Right lobe of liver (tissue), 6 donors: ENCODE measurements around the gene ILRUN. TPM values are rescaled to one million over a fixed set of nuclear protein-coding genes. Genes with fewer than 3 reads are reported as not detected.
"Not testable (repeated sequence)": the region's sequence is repeated elsewhere in the genome, so short reads cannot be mapped to it uniquely, and the experiment has no call there.

Experiments used
- ATAC-seq, 4 donors: fragments of 200-7000 bp; cut with Tn5 transposase; one replicate each; pipeline ENCODE4 v1.9.1; 2020; ENCODE audit warnings: mild to moderate bottlenecking in 4 of 4, moderate library complexity in 4 of 4
- DNase-seq, 3 donors: peaks; one replicate each; pipeline ENCODE4 v3.0.0-alpha.2; 2020
- H3K27ac ChIP-seq, 3 donors: fragments of 200-600 bp; one replicate each; pipeline ENCODE4 v1.8.0; 2022
- H3K27me3 ChIP-seq, 2 donors: fragments of 200-600 bp; one replicate each; pipeline ENCODE4 v1.8.0; 2022
- H3K36me3 ChIP-seq, 4 donors: fragments of 200-600 bp; sonication (generic) in 1 of 4; one replicate each; pipeline versions ENCODE4 v1.5.1 to v1.8.0; 2017 to 2022; ENCODE audit warnings: control low read depth in 1 of 4
- H3K4me1 ChIP-seq, 4 donors: fragments of 200-600 bp; sonication (generic) in 1 of 4; one replicate each; pipeline versions ENCODE4 v1.5.1 to v1.8.0; 2017 to 2022; ENCODE audit warnings: control low read depth in 1 of 4
- H3K4me3 ChIP-seq, 3 donors: fragments of 200-600 bp; one replicate each; pipeline ENCODE4 v1.8.0; 2022
- H3K9me3 ChIP-seq, 4 donors: fragments of 200-600 bp; sonication (generic) in 1 of 4; one replicate each; pipeline versions ENCODE4 v1.5.1 to v1.8.0; 2017 to 2022; ENCODE audit warnings: control low read depth in 1 of 4
- POLR2A ChIP-seq: fragments of 450-650 bp; IDR thresholded peaks from one replicate; pipeline ENCODE4 v1.6.1; 2017; ENCODE audit warnings: antibody characterized with exemption, mild to moderate bottlenecking
- WGBS: methylation state at CpG from one replicate; pipeline ENCODE4 v1.1.6; 2018; ENCODE audit warnings: low coverage, low lambda C conversion rate; ENCODE audit not compliant: insufficient coverage; ENCODE audit errors: missing lambda C conversion rate; 5-methylcytosine and 5-hydroxymethylcytosine counted together
- intact Hi-C, 2 donors: fragments of 100-400 bp; cut with DNase I; formaldehyde crosslinking; loops; one replicate each; pipeline versions ENCODE4 v1.11.2 to v1.14.1; 2022
- total RNA-seq, 6 experiments: library from RNA; depleted of rRNA in 2 of 6; stranded (reverse); fragments of >200 nt in 2 of 6; fragmentation: NEBNext Ultra II Directional in 3 of 6; extraction: Animal tissue kit (Norgen Biotek cat#: 25700) in 3 of 6; gene quantifications; one replicate each; pipeline versions ENCODE4 v1.1.0 to v1.2.4, GENCODE V29; 2016 to 2023
- TF ChIP-seq, protein P1 (sequence below), 4 donors: fragments of 200-600 bp in 3 of 4; fragments of 450-650 bp in 1 of 4; IDR thresholded peaks; one replicate each; pipeline versions ENCODE4 v1.5.1 to v1.8.0; 2016 to 2022; ENCODE audit warnings: antibody characterized with exemption in 4 of 4, mild to moderate bottlenecking in 2 of 4
- donor health status: DM: no; HTN: yes; CAD: no.
- donor health status: DM: no; HTN: no; CAD: no.
- donor health status: DM: no; HTN: no; CAD: no.
- donor health status: DM: no; HTN: yes; CAD: no.
- donor health status: DM: no; HTN: yes; CAD: no.

Gene ILRUN
- total RNA-seq, 6 experiments from 2014 or later = 55.5 to 89.1 (median 67.1) TPM

DNA sequence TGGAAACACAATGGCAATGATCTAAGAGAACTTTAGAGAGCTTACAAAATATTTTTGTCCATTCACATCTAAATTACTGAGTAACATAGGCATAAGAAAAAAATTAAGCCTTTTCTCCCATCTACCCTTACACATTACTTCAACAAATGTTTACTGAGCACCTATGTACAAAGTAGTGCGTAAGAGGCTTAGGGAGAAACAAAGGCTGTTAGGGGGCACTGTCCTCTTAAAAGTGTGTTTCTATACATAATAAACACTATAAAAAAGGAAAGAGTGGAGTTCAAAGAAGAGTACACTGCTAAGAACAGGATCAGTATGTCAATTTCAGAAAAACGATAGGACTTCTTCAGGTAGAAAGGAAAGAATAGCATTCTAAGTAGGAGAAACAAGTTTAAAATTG is 12.2 kb downstream of the ILRUN start:
- H3K36me3 ChIP-seq = no peaks in the 10 kb centered on the region
- WGBS = 47% methylated on average over 2 of the region's 2 CpGs

DNA sequence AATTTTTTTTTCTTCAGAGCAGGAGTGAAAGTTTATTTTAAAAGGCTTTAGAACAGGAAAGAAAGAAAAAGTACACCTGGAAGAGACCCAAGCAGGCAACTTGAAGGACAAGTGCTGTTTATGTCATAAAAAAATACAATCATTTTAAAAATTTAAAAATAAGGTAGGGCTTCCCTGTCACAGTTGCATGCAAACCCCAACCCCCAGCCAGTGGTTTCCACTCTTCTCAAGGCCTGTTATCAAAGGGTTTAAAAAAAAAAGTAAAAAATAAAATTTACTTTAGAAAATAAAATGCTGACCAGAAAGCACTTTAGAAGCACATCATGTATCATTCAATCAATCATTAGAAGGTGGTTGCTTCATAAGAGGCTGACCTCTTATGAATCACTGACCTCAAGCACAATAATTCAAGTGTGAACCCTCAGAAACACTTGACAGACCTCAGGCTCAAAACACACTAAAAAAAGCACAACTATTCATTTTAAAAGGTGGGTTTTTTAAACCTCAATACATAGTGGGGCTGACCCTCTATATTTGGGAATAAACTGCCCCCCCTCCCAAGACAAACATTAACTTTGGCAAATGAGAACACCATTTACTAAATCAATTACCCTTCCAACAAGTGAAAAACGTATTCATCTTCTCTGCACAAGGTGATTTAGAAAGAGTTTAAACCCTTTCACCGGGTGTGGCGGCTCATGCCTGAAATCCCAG is 15.6 kb downstream of the ILRUN start:
- H3K27me3 ChIP-seq = no peaks in the 10 kb centered on the region
- ATAC-seq = peak; percentile 55 to 76 (median 70)
- TF ChIP-seq, protein P1, sequence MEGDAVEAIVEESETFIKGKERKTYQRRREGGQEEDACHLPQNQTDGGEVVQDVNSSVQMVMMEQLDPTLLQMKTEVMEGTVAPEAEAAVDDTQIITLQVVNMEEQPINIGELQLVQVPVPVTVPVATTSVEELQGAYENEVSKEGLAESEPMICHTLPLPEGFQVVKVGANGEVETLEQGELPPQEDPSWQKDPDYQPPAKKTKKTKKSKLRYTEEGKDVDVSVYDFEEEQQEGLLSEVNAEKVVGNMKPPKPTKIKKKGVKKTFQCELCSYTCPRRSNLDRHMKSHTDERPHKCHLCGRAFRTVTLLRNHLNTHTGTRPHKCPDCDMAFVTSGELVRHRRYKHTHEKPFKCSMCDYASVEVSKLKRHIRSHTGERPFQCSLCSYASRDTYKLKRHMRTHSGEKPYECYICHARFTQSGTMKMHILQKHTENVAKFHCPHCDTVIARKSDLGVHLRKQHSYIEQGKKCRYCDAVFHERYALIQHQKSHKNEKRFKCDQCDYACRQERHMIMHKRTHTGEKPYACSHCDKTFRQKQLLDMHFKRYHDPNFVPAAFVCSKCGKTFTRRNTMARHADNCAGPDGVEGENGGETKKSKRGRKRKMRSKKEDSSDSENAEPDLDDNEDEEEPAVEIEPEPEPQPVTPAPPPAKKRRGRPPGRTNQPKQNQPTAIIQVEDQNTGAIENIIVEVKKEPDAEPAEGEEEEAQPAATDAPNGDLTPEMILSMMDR (IDR thresholded peaks at IDR 0.05) = no peak
- TF ChIP-seq POLR2A = no peak

More for the DNA sequence above, 12.2 kb downstream of the ILRUN start:
- no peak for ATAC-seq
- no peak overlapping the region for H3K4me3 ChIP-seq
- peaks cover 0 to 63% (median 13%) of the 10 kb centered on the region in 4 donors for H3K4me1 ChIP-seq
- no peak for TF ChIP-seq POLR2A
- TF ChIP-seq, protein P1 (IDR thresholded peaks at IDR 0.05) = no peak
- intact Hi-C loops = no loop called here
- DNase-seq = no peak
- no peaks in the 10 kb centered on the region for H3K9me3 ChIP-seq
- H3K27ac ChIP-seq = no peak overlapping the region
- no peaks in the 10 kb centered on the region for H3K27me3 ChIP-seq

GRCh38 chr6:34680313-34680712 is 16.3 kb downstream of the ILRUN start:
- intact Hi-C loops, H3K4me3 ChIP-seq, ATAC-seq, DNase-seq, H3K9me3 ChIP-seq, H3K27me3 ChIP-seq, H3K36me3 ChIP-seq: not testable (repeated sequence)
- Histone ChIP-seq H3K27ac (peak overlapping the region; percentile 23 to 60 (median 36)), H3K4me1 (peaks cover 0 to 74% (median 27%) of the 10 kb centered on the region in 4 donors)
- 40% methylated on average over 7 of the region's 7 CpGs for WGBS

More for the DNA sequence above, 15.6 kb downstream of the ILRUN start:
- WGBS = 32% methylated on average over 3 of the region's 3 CpGs
- DNase-seq = no peak
- peak overlapping the region; percentile 23 to 60 (median 24) for H3K27ac ChIP-seq
- H3K36me3 ChIP-seq = no peaks in the 10 kb centered on the region
- intact Hi-C loops = no loop called here
- peaks cover 0 to 75% (median 24%) of the 10 kb centered on the region in 4 donors for H3K4me1 ChIP-seq
- H3K4me3 ChIP-seq = no peak overlapping the region
- H3K9me3 ChIP-seq = no peaks in the 10 kb centered on the region

GRCh38 chr6:34679552-34680253 is 16.9 kb downstream of the ILRUN start:
- TF ChIP-seq, protein P1 (IDR thresholded peaks at IDR 0.05) = no peak
- no peak for ATAC-seq
- WGBS = 16% methylated on average over 1 of the region's 1 CpG
- Histone ChIP-seq H3K27ac (peak overlapping the region; percentile 23 to 60 (median 36)), H3K36me3 (no peaks in the 10 kb centered on the region), H3K9me3 (no peaks in the 10 kb centered on the region), H3K27me3 (no peaks in the 10 kb centered on the region), H3K4me1 (peaks cover 0 to 75% (median 28%) of the 10 kb centered on the region in 4 donors), H3K4me3 (no peak overlapping the region)
- DNase-seq = no peak
- intact Hi-C loops = no loop called here

GRCh38 chr6:34676140-34676539 is 20.4 kb downstream of the ILRUN start:
- no peaks in the 10 kb centered on the region for H3K9me3 ChIP-seq
- intact Hi-C loops = no loop called here
- TF ChIP-seq POLR2A = no peak
- TF ChIP-seq, protein P1 (IDR thresholded peaks at IDR 0.05) = no peak
- no peak overlapping the region for H3K4me3 ChIP-seq
- no peaks in the 10 kb centered on the region for H3K36me3 ChIP-seq
- ATAC-seq = no peak
- no peaks in the 10 kb centered on the region for H3K27me3 ChIP-seq
- H3K27ac ChIP-seq = peak overlapping the region in 1 of 3 donors; percentile 77
- no peak for DNase-seq
- H3K4me1 ChIP-seq = peaks cover 0 to 87% (median 35%) of the 10 kb centered on the region in 4 donors

- H3K27ac ChIP-seq = peak overlapping the region; percentile 71 to 77 (median 75)
- DNase-seq, H3K9me3 ChIP-seq, intact Hi-C loops, ATAC-seq, H3K27me3 ChIP-seq, H3K36me3 ChIP-seq: not testable (repeated sequence)
- 42% methylated on average over 9 of the region's 9 CpGs for WGBS
- H3K4me3 ChIP-seq = peak overlapping the region in 1 of 3 donors; percentile 33
- peaks cover 0 to 88% (median 33%) of the 10 kb centered on the region in 4 donors for H3K4me1 ChIP-seq
These were observed 21.6 kb downstream of the ILRUN start for GRCh38 chr6:34674930-34675329.
